ENCODE results near the gene PRAMEF11. TPM values are rescaled to one million over a fixed set of nuclear protein-coding genes. Genes with fewer than 3 reads are reported as not detected.

The PRAMEF11 gene
- total RNA-seq, 1 experiment from 2014 or later: not detected

DNA sequence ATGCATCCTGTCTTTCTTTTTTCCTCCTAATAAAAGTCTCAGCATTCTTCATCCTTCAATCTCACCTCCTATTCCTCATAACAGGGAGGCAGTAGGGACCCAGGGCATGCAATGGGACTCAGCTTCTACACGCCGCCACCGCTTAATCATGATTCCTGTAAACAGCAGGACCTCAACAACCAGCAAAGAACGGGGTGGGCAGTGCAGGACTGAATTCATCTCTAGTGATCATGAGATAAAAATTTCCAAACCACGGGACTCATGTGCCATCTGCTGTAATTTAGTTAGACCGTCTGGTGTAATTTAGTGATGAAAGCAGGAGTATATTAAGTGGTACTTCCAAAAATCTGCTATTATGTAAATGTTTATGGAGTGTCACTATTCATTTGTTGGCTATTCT, 52.3 kb downstream of the PRAMEF11 start:
- no peak for DNase-seq
- Histone ChIP-seq H3K9me3 (no peaks in the 10 kb centered on the region), H3K27me3 (no peaks in the 10 kb centered on the region), H3K36me3 (no peaks in the 10 kb centered on the region), H3K4me3 (no peak overlapping the region)

DNA sequence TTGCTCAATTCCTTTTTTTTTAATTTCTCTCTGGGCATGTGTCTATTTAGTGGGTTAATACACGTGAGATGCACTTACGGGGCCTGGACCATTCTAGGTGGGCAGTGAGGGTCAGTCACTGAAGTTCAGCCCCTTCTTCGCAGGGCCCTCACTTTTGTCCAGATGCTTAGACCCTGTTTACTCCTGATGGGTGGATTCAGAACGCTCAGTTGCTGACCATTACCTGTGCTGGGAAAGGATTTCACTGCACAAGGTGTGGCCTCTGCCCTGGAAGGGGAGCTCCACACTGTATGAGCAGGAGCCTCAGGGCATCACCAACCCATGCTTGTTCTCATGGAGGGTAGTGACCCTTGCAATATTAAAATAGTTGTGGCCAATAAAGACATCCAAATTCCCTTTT, 53.1 kb downstream of the PRAMEF11 start:
- Histone ChIP-seq H3K9me3 (no peaks in the 10 kb centered on the region), H3K4me3 (no peak overlapping the region), H3K27me3 (no peaks in the 10 kb centered on the region), H3K36me3 (no peaks in the 10 kb centered on the region)
- DNase-seq: no peak

DNA sequence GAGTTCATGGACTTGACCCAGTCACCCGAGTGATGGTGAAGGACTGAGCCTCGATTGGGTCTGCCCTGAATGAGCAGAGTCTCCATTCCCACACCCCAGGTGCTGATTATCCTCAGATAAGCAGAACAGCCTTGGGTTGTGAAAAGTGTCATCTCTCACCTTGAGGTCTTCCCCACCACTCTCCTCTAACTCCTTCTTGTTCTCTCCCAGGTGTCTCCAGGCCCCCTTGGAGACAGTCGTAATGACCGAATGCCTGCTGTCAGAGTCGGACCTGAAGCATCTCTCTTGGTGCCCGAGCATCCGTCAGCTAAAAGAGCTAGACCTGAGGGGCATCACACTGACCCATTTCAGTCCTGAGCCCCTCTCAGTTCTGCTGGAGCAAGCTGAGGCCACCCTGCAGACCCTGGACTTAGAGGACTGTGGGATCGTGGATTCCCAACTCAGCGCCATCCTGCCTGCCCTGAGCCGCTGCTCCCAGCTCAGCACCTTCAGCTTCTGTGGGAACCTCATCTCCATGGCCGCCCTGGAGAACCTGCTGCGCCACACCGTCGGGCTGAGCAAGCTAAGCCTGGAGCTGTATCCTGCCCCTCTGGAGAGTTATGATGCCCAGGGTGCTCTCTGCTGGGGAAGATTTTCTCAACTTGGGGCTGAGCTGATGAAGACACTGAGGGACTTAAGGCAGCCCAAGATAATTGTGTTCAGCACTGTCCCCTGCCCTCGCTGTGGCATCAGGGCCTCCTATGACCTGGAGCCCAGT, 54.2 kb downstream of the PRAMEF11 start:
- no peaks in the 10 kb centered on the region for H3K27me3 ChIP-seq
- H3K4me3 ChIP-seq: no peak overlapping the region
- H3K36me3 ChIP-seq: no peaks in the 10 kb centered on the region
- no peak for DNase-seq
- H3K9me3 ChIP-seq: no peaks in the 10 kb centered on the region

DNA sequence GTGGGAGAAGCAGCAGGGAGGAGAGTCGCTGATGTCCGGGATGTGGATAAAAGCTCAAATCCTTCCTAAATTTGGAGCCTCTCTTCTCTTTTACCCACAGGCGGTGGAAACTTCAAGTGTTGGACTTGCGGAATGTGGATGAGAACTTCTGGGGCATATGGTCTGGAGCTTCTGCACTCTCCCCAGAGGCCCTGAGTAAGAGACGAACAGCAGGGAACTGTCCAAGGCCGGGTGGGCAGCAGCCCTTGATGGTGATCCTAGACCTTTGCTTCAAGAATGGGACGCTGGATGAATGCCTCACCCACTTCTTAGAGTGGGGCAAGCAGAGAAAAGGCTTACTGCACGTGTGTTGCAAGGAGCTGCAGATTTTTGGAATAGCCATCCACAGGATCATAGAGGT, 55.8 kb downstream of the PRAMEF11 start:
- no peak for DNase-seq
- Histone ChIP-seq H3K27me3 (no peaks in the 10 kb centered on the region), H3K36me3 (no peaks in the 10 kb centered on the region), H3K4me3 (no peak overlapping the region), H3K9me3 (no peaks in the 10 kb centered on the region)

DNA sequence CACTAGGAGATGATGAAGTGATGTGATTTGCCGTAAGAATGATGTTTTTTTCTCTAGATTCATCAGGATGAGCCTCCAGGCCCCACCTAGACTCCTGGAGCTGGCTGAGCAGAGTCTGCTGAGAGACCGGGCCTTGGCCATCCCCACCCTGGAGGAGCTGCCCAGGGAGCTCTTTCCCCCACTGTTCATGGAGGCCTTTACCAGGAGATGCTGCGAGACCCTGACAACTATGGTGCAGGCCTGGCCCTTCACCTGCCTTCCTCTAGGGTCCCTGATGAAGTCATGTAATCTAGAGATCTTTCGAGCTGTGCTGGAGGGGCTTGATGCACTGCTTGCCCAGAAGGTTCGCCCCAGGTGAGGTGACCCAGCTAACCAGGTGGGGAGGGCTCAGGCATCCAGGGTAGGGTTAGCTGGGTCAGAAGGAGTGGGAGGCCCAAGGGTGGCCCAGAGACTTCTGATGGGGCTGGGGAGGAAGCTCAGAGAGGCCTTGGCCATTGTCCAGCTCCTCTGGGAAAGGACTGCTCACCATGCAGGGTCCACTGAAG, 56.3 kb downstream of the PRAMEF11 start:
- Histone ChIP-seq H3K27me3 (no peaks in the 10 kb centered on the region), H3K9me3 (no peaks in the 10 kb centered on the region), H3K36me3 (no peaks in the 10 kb centered on the region), H3K4me3 (no peak overlapping the region)
- DNase-seq: no peak

Other genes with a start within 250 kb of the PRAMEF11 start
- 229 and 317 TPM in 2 replicates for gene DHRS3, start 213.2 kb downstream of the PRAMEF11 start, total RNA-seq (2014; rRNA removed; shearing (Covaris generic); ENCODE audit: low replicate concordance)
- not detected in 2 replicates for gene AADACL4, start 187.3 kb downstream of the PRAMEF11 start, total RNA-seq (2014; rRNA removed; shearing (Covaris generic); ENCODE audit: low replicate concordance)
- not detected in 2 replicates for gene AADACL3, start 115.3 kb downstream of the PRAMEF11 start, total RNA-seq (2014; rRNA removed; shearing (Covaris generic); ENCODE audit: low replicate concordance)
- gene CFAP107, start 85.2 kb downstream of the PRAMEF11 start, total RNA-seq (2014; rRNA removed; shearing (Covaris generic); ENCODE audit: low replicate concordance): not detected in 2 replicates
- gene PRAMEF12, start 57.7 kb downstream of the PRAMEF11 start, total RNA-seq (2014; rRNA removed; shearing (Covaris generic); ENCODE audit: low replicate concordance): not detected in 2 replicates
- gene PRAMEF1, start 40.0 kb downstream of the PRAMEF11 start, total RNA-seq (2014; rRNA removed; shearing (Covaris generic); ENCODE audit: low replicate concordance): not detected in 2 replicates
- not detected in 2 replicates for gene HNRNPCL1, start 17.3 kb upstream of the PRAMEF11 start, total RNA-seq (2014; rRNA removed; shearing (Covaris generic); ENCODE audit: low replicate concordance)
- not detected in 2 replicates for gene PRAMEF2, start 25.7 kb upstream of the PRAMEF11 start, total RNA-seq (2014; rRNA removed; shearing (Covaris generic); ENCODE audit: low replicate concordance)
- not detected in 2 replicates for gene PRAMEF4, start 54.8 kb upstream of the PRAMEF11 start, total RNA-seq (2014; rRNA removed; shearing (Covaris generic); ENCODE audit: low replicate concordance)
- gene PRAMEF10, start 66.9 kb upstream of the PRAMEF11 start, total RNA-seq (2014; rRNA removed; shearing (Covaris generic); ENCODE audit: low replicate concordance): not detected in 2 replicates
- not detected in 2 replicates for gene PRAMEF7, start 85.2 kb upstream of the PRAMEF11 start, total RNA-seq (2014; rRNA removed; shearing (Covaris generic); ENCODE audit: low replicate concordance)
- not detected in 2 replicates for gene PRAMEF6, start 116.2 kb upstream of the PRAMEF11 start, total RNA-seq (2014; rRNA removed; shearing (Covaris generic); ENCODE audit: low replicate concordance)
- gene PRAMEF27, start 225.2 kb upstream of the PRAMEF11 start, total RNA-seq (2014; rRNA removed; shearing (Covaris generic); ENCODE audit: low replicate concordance): not detected in 2 replicates
- not detected in 2 replicates for gene HNRNPCL3, start 229.4 kb upstream of the PRAMEF11 start, total RNA-seq (2014; rRNA removed; shearing (Covaris generic); ENCODE audit: low replicate concordance)
- gene PRAMEF25, start 239.4 kb upstream of the PRAMEF11 start, total RNA-seq (2014; rRNA removed; shearing (Covaris generic); ENCODE audit: low replicate concordance): not detected in 2 replicates

Data from MG63 (cell line).